Mesothelial cell of epicardium (in vitro differentiated cells): ENCODE data around the gene SH3TC2. TPM values are rescaled to one million over a fixed set of nuclear protein-coding genes. Genes with fewer than 3 reads are reported as not detected.

Experiments
- DNase-seq, 2 experiments: peaks; one replicate each; pipeline ENCODE4 v3.0.0; 2021; ENCODE audit warnings: low spot score in 2 of 2; ENCODE audit not compliant: unreplicated experiment in 2 of 2
- H3K27ac Mint-ChIP-seq: 2 replicates; pipeline ENCODE4 v1.8.0; 2021; ENCODE audit warnings: mixed read lengths
- H3K27me3 Mint-ChIP-seq: 2 replicates; pipeline ENCODE4 v1.8.0; 2021; ENCODE audit warnings: low read depth, mixed read lengths
- H3K36me3 Mint-ChIP-seq: 2 replicates; pipeline ENCODE4 v1.8.0; 2021; ENCODE audit warnings: mixed read lengths
- H3K4me1 Mint-ChIP-seq: 2 replicates; pipeline ENCODE4 v1.8.0; 2021; ENCODE audit warnings: mixed read lengths
- H3K4me3 Mint-ChIP-seq: 2 replicates; pipeline ENCODE4 v1.8.0; 2021; ENCODE audit warnings: mild to moderate bottlenecking, moderate library complexity, mixed read lengths
- H3K9me3 Mint-ChIP-seq: 2 replicates; pipeline ENCODE4 v1.8.0; 2021; ENCODE audit warnings: mixed read lengths
- CTCF ChIP-seq: fragments of 200-600 bp; sonication (generic); IDR thresholded peaks from one replicate; pipeline ENCODE4 v1.5.0; 2021; ENCODE audit warnings: antibody characterized with exemption; ENCODE audit not compliant: unreplicated experiment
- total RNA-seq: library from RNA; stranded (reverse); gene quantifications from 3 replicates; pipeline ENCODE4 v1.2.1, GENCODE V29; 2021

Gene SH3TC2
- total RNA-seq, 1 donor from 2014 or later, result 5.2 TPM

GRCh38 chr5:149011084-149011483, 51.8 kb downstream of the SH3TC2 start:
- no peak overlapping the region for H3K4me3 Mint-ChIP-seq
- no peak for TF ChIP-seq CTCF
- no peaks in the 10 kb centered on the region for H3K4me1 Mint-ChIP-seq
- no peaks in the 10 kb centered on the region for H3K27me3 Mint-ChIP-seq
- no peaks in the 10 kb centered on the region for H3K9me3 Mint-ChIP-seq
- H3K27ac Mint-ChIP-seq, result no peak overlapping the region
- H3K36me3 Mint-ChIP-seq, result no peaks in the 10 kb centered on the region
- no peak for DNase-seq

- no peaks in the 10 kb centered on the region for H3K36me3 Mint-ChIP-seq
These were observed 55.7 kb downstream of the SH3TC2 start for GRCh38 chr5:149007174-149007573.

GRCh38 chr5:149006426-149006825, 56.4 kb downstream of the SH3TC2 start:
- H3K9me3 Mint-ChIP-seq, result no peaks in the 10 kb centered on the region
- no peak overlapping the region for H3K4me3 Mint-ChIP-seq
- H3K27ac Mint-ChIP-seq, result no peak overlapping the region
- no peaks in the 10 kb centered on the region for H3K27me3 Mint-ChIP-seq
- H3K4me1 Mint-ChIP-seq, result peaks cover 16% of the 10 kb centered on the region
- no peaks in the 10 kb centered on the region for H3K36me3 Mint-ChIP-seq
- no peak for DNase-seq
- no peak for TF ChIP-seq CTCF

More at GRCh38 chr5:149007174-149007573, 55.7 kb downstream of the SH3TC2 start:
- Mint-ChIP-seq H3K27ac (no peak overlapping the region), H3K27me3 (no peaks in the 10 kb centered on the region), H3K4me1 (peaks cover 10% of the 10 kb centered on the region), H3K4me3 (no peak overlapping the region), H3K9me3 (no peaks in the 10 kb centered on the region)
- no peak for TF ChIP-seq CTCF
- no peak for DNase-seq

- TF ChIP-seq CTCF, result no peak
- no peak for DNase-seq
- peaks cover 16% of the 10 kb centered on the region for H3K4me1 Mint-ChIP-seq
- no peaks in the 10 kb centered on the region for H3K9me3 Mint-ChIP-seq
- no peaks in the 10 kb centered on the region for H3K36me3 Mint-ChIP-seq
- no peak overlapping the region for H3K27ac Mint-ChIP-seq
- H3K27me3 Mint-ChIP-seq, result no peaks in the 10 kb centered on the region
- H3K4me3 Mint-ChIP-seq, result no peak overlapping the region
These were observed 57.6 kb downstream of the SH3TC2 start for GRCh38 chr5:149005077-149005892.

GRCh38 chr5:149004559-149004958, 58.3 kb downstream of the SH3TC2 start:
- no peak for TF ChIP-seq CTCF
- H3K4me1 Mint-ChIP-seq, result peaks cover 16% of the 10 kb centered on the region
- peaks cover 5% of the 10 kb centered on the region for H3K27me3 Mint-ChIP-seq
- H3K27ac Mint-ChIP-seq, result no peak overlapping the region
- DNase-seq, result no peak
- H3K9me3 Mint-ChIP-seq, result no peaks in the 10 kb centered on the region
- no peak overlapping the region for H3K4me3 Mint-ChIP-seq
- H3K36me3 Mint-ChIP-seq, result no peaks in the 10 kb centered on the region
